CD4-positive, alpha-beta T cell treated with Interleukin-2 at 100 ng/mL for 4 hours (primary cell): ENCODE data around the gene GTF2H4.
"Not testable (repeated sequence)": the region's sequence is repeated elsewhere in the genome, so short reads cannot be mapped to it uniquely, and the experiment has no call there.

ENCODE experiments used
- DNase-seq: peaks from one replicate; pipeline ENCODE4 v3.0.0-alpha.2; 2020; ENCODE audit warnings: low spot score

GTF2H4 gene

GRCh38 chr6:30895343-30895742, 12.7 kb upstream of the GTF2H4 start:
- DNase-seq = no peak

GRCh38 chr6:30896541-30896940, 11.5 kb upstream of the GTF2H4 start:
- no peak for DNase-seq

GRCh38 chr6:30897882-30898281, 10.1 kb upstream of the GTF2H4 start:
- no peak for DNase-seq

GRCh38 chr6:30898750-30899360, 9.2 kb upstream of the GTF2H4 start:
- no peak for DNase-seq

GRCh38 chr6:30900863-30901417, 7.1 kb upstream of the GTF2H4 start:
- DNase-seq = no peak

GRCh38 chr6:30901436-30901835, 6.6 kb upstream of the GTF2H4 start:
- no peak for DNase-seq

GRCh38 chr6:30902196-30902595, 5.8 kb upstream of the GTF2H4 start:
- DNase-seq = not testable (repeated sequence)

- DNase-seq = no peak
Observed at GRCh38 chr6:30902709-30903108, 5.3 kb upstream of the GTF2H4 start.

- DNase-seq = no peak
Observed at GRCh38 chr6:30903236-30903635, 4.8 kb upstream of the GTF2H4 start.

GRCh38 chr6:30907290-30907757, 683 bp upstream of the GTF2H4 start:
- DNase-seq = not testable (repeated sequence)

GRCh38 chr6:30908700-30909099, 693 bp downstream of the GTF2H4 start:
- DNase-seq = no peak

- not testable (repeated sequence) for DNase-seq
Observed at GRCh38 chr6:30910473-30910872, 2.5 kb downstream of the GTF2H4 start.

GRCh38 chr6:30912746-30913520, 4.9 kb downstream of the GTF2H4 start:
- DNase-seq = no peak

- no peak for DNase-seq
Observed at GRCh38 chr6:30913721-30914075, 5.7 kb downstream of the GTF2H4 start.

- DNase-seq = peak; percentile 89
Observed at GRCh38 chr6:30914076-30914853, 6.3 kb downstream of the GTF2H4 start, which contains the start of gene VARS2. VARS2 (plus strand) TSS chr6:30914238; CDS start chr6:30914837, 599 bp downstream.

GRCh38 chr6:30914854-30915590, 7.0 kb downstream of the GTF2H4 start:
- DNase-seq = no peak

GRCh38 chr6:30915591-30915946, 7.6 kb downstream of the GTF2H4 start:
- DNase-seq = peak; percentile 32

GRCh38 chr6:30917041-30917440, 9.0 kb downstream of the GTF2H4 start:
- DNase-seq = no peak

GRCh38 chr6:30917487-30917886, 9.5 kb downstream of the GTF2H4 start:
- DNase-seq = no peak

- DNase-seq = no peak
Observed at GRCh38 chr6:30918670-30919069, 10.7 kb downstream of the GTF2H4 start.

GRCh38 chr6:30922447-30922852, 14.4 kb downstream of the GTF2H4 start:
- DNase-seq = no peak
